SK-N-SH treated with all-trans-retinoic acid at 6 μM for 48 hours (cell line): Measurements from ENCODE around the gene GBX1.

Experiments
- ATAC-seq: fragments of 200-7000 bp; cut with Tn5 transposase; 3 replicates; pipeline ENCODE4 v1.9.1; 2020; ENCODE audit warnings: mild to moderate bottlenecking, moderate library complexity
- ARNTL ChIP-seq: fragments of 450-650 bp; formaldehyde crosslinking; IDR thresholded peaks from 2 replicates; pipeline ENCODE4 v1.5.0; 2020; ENCODE audit warnings: low read depth, mild to moderate bottlenecking, moderate library complexity, borderline replicate concordance
- BACH2 ChIP-seq: fragments of 250-450 bp; sonication (Bioruptor Pico); IDR thresholded peaks from 2 replicates; pipeline ENCODE4 v1.9.0; 2021; ENCODE audit warnings: mild to moderate bottlenecking, borderline replicate concordance
- CSDC2 ChIP-seq: fragments of 250-450 bp; sonication (Bioruptor Pico); IDR thresholded peaks from 2 replicates; pipeline ENCODE4 v1.5.0; 2020; ENCODE audit warnings: mild to moderate bottlenecking, moderate library complexity
- ESRRG ChIP-seq: fragments of 250-450 bp; sonication (Bioruptor Pico); IDR thresholded peaks from 2 replicates; pipeline ENCODE4 v1.6.1; 2021; ENCODE audit warnings: mild to moderate bottlenecking
- GLIS3 ChIP-seq: fragments of 250-450 bp; sonication (Bioruptor Pico); IDR thresholded peaks from 2 replicates; pipeline ENCODE4 v1.5.0; 2020; ENCODE audit warnings: mild to moderate bottlenecking, moderate library complexity
- ISL1 ChIP-seq: fragments of 250-450 bp; sonication (Bioruptor Pico); IDR thresholded peaks from 2 replicates; pipeline ENCODE4 v2.1.2; 2022; ENCODE audit warnings: mild to moderate bottlenecking, moderate library complexity
- OSR1 ChIP-seq: fragments of 250-450 bp; sonication (Bioruptor Pico); IDR thresholded peaks from 2 replicates; pipeline ENCODE4 v1.8.0; 2022; ENCODE audit warnings: moderate library complexity, mild to moderate bottlenecking, inconsistent platforms
- PPARA ChIP-seq: fragments of 250-450 bp; sonication (Bioruptor Pico); IDR thresholded peaks from 2 replicates; pipeline ENCODE4 v1.5.0; 2020; ENCODE audit warnings: mild to moderate bottlenecking, borderline replicate concordance
- RARB ChIP-seq: fragments of 250-450 bp; sonication (Bioruptor Pico); IDR thresholded peaks from 2 replicates; pipeline ENCODE4 v1.8.0; 2021; ENCODE audit warnings: mild to moderate bottlenecking, moderate library complexity
- TCF4 ChIP-seq: fragments of 250-450 bp; sonication (Bioruptor Pico); IDR thresholded peaks from 2 replicates; pipeline ENCODE4 v1.8.0; 2021; ENCODE audit warnings: mild to moderate bottlenecking, moderate library complexity, borderline replicate concordance
- TOX ChIP-seq: fragments of 250-450 bp; sonication (Bioruptor Pico); IDR thresholded peaks from 2 replicates; pipeline ENCODE4 v1.8.0; 2021; ENCODE audit warnings: mild to moderate bottlenecking, moderate library complexity, borderline replicate concordance
- ZC3H10 ChIP-seq: fragments of 250-450 bp; sonication (Bioruptor Pico); IDR thresholded peaks from 2 replicates; pipeline ENCODE4 v1.5.1; 2021; ENCODE audit warnings: mild to moderate bottlenecking, moderate library complexity
- ZFP3 ChIP-seq: fragments of 250-450 bp; sonication (Bioruptor Pico); IDR thresholded peaks from 2 replicates; pipeline ENCODE4 v1.5.0; 2020; ENCODE audit warnings: mild to moderate bottlenecking, moderate library complexity
- ZFP30 ChIP-seq: fragments of 450-650 bp; formaldehyde crosslinking; IDR thresholded peaks from 2 replicates; pipeline ENCODE4 v1.5.0; 2022; ENCODE audit warnings: mild to moderate bottlenecking, moderate library complexity
- ZNF565 ChIP-seq: fragments of 450-650 bp; formaldehyde crosslinking; conservative IDR thresholded peaks from 2 replicates; pipeline ENCODE4 v1.5.0; 2020; ENCODE audit warnings: low read depth, mild to moderate bottlenecking, moderate library complexity
- ZNF70 ChIP-seq: fragments of 450-650 bp; formaldehyde crosslinking; IDR thresholded peaks from 2 replicates; pipeline ENCODE4 v1.5.0; 2020; ENCODE audit warnings: mild to moderate bottlenecking, moderate library complexity
- ZNF8 ChIP-seq: fragments of 450-650 bp; formaldehyde crosslinking; IDR thresholded peaks from 2 replicates; pipeline ENCODE4 v1.5.0; 2020; ENCODE audit warnings: mild to moderate bottlenecking, moderate library complexity
- TF ChIP-seq, protein P1 (sequence below): fragments of 250-450 bp; sonication (Bioruptor Pico); IDR thresholded peaks from 2 replicates; pipeline ENCODE4 v1.8.0; 2020; ENCODE audit warnings: mild to moderate bottlenecking, moderate library complexity, borderline replicate concordance
- TF ChIP-seq, protein P2 (sequence below): fragments of 250-450 bp; sonication (Bioruptor Pico); IDR thresholded peaks from 2 replicates; pipeline ENCODE4 v1.5.1; 2020; ENCODE audit warnings: low read depth, mild to moderate bottlenecking, moderate library complexity
- TF ChIP-seq, protein P3 (sequence below): fragments of 250-450 bp; sonication (Bioruptor Pico); IDR thresholded peaks from 2 replicates; pipeline ENCODE4 v1.8.0; 2021; ENCODE audit warnings: low read depth, mild to moderate bottlenecking, moderate library complexity, borderline replicate concordance
- TF ChIP-seq, protein P4 (sequence below): fragments of 250-450 bp; sonication (Bioruptor Pico); IDR thresholded peaks from 2 replicates; pipeline ENCODE4 v1.5.1; 2021; ENCODE audit warnings: mild to moderate bottlenecking, moderate library complexity

The GBX1 gene

DNA sequence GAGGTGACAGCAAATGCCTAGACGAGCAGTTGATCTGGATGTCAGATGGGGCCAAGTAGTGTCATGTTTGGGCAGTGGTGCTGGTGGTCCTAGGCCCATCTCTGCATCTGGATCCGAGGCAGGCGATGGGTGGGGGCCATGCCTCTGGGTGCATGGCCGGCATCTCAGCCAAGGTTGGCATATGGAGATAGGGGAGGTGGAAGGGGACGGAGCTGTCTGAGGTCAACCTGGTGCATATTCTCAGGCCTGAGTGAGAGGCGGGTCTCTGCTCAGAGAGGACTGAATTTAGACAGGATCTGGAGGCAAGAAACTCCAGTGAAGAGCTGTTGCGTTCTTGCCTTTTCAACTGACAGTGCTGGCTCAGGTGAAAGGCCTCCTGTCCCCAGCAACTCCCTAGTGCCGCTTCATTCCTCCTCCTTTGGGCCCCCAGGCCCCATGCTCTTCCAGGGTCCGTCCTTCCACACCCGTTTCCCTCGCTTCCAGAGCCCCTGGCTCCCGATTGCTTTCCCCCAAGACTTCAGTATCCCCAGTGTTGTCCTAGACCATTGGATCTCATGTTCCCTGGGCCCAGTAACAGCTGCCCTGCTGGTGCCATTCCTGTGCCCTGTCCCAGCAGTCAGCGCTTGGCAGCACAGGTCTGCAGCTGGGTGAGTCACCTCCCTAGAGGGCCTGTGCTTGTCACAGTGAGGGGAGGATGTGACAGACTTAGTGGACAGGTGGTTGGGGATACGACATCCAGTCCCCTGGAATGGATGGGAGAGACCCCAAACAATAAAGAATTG is 32.6 kb downstream of the GBX1 start:
- no peak for ATAC-seq
- no peak for TF ChIP-seq ZC3H10
- no peak for TF ChIP-seq ZNF8 (CRISPR knock-in tag)
- TF ChIP-seq OSR1 (CRISPR knock-in tag) = no peak
- no peak for TF ChIP-seq BACH2 (CRISPR knock-in tag)
- TF ChIP-seq GLIS3 (CRISPR knock-in tag) = no peak
- TF ChIP-seq ZNF70 = no peak
- no peak for TF ChIP-seq ZFP3 (CRISPR knock-in tag)
- TF ChIP-seq ARNTL (CRISPR knock-in tag) = no peak
- TF ChIP-seq, protein P1, sequence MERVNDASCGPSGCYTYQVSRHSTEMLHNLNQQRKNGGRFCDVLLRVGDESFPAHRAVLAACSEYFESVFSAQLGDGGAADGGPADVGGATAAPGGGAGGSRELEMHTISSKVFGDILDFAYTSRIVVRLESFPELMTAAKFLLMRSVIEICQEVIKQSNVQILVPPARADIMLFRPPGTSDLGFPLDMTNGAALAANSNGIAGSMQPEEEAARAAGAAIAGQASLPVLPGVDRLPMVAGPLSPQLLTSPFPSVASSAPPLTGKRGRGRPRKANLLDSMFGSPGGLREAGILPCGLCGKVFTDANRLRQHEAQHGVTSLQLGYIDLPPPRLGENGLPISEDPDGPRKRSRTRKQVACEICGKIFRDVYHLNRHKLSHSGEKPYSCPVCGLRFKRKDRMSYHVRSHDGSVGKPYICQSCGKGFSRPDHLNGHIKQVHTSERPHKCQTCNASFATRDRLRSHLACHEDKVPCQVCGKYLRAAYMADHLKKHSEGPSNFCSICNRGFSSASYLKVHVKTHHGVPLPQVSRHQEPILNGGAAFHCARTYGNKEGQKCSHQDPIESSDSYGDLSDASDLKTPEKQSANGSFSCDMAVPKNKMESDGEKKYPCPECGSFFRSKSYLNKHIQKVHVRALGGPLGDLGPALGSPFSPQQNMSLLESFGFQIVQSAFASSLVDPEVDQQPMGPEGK = no peak
- TF ChIP-seq ISL1 (CRISPR knock-in tag) = no peak
- no peak for TF ChIP-seq CSDC2
- TF ChIP-seq, protein P2, sequence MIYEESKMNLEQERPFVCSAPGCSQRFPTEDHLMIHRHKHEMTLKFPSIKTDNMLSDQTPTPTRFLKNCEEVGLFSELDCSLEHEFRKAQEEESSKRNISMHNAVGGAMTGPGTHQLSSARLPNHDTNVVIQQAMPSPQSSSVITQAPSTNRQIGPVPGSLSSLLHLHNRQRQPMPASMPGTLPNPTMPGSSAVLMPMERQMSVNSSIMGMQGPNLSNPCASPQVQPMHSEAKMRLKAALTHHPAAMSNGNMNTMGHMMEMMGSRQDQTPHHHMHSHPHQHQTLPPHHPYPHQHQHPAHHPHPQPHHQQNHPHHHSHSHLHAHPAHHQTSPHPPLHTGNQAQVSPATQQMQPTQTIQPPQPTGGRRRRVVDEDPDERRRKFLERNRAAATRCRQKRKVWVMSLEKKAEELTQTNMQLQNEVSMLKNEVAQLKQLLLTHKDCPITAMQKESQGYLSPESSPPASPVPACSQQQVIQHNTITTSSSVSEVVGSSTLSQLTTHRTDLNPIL (CRISPR knock-in tag) = no peak
- TF ChIP-seq TOX (CRISPR knock-in tag) = no peak
- no peak for TF ChIP-seq ESRRG (CRISPR knock-in tag)
- no peak for TF ChIP-seq PPARA
- TF ChIP-seq RARB (CRISPR knock-in tag) = no peak

DNA sequence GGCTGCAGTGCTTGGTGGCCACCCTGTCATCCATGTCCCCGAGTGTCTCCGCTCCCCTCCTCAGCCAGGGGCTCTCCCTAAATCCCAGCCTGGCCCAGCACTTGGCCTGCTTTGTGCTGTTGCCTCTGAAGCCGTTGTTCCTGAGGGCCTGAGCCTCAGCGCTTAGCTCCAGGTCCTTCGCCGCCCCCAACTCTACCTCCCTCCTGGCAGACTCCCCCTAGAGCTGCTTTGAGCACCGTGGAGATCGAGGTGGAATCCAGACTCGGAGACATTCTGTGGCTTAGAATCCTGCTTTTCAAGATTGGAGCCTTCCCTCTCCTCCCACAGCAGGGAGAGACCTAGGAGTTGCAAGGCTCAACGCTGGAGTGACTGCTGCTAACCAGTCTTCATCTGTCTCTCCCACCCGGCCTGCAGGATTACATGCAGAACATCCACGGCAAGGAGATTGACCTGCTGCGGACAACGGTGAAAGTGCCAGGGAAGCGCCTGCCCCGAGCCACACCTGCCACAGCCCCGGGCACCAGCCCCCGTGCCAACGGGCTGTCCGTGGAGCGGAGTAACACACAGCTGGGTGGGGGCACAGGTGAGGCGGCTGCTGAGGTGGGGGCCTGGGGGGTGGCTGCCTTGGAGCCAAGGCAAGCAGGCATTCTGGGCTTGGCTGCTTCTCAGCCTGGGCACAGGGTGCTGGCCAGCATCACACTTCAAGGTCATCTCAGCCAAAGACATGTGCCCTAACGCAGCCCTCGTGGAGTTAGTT is 33.3 kb downstream of the GBX1 start:
- ATAC-seq = no peak

More for the DNA sequence above, 33.3 kb downstream of the GBX1 start:
- TF ChIP-seq BACH2 (CRISPR knock-in tag) = no peak
- TF ChIP-seq TCF4 (CRISPR knock-in tag) = no peak
- no peak for TF ChIP-seq ISL1 (CRISPR knock-in tag)
- TF ChIP-seq, protein P3, sequence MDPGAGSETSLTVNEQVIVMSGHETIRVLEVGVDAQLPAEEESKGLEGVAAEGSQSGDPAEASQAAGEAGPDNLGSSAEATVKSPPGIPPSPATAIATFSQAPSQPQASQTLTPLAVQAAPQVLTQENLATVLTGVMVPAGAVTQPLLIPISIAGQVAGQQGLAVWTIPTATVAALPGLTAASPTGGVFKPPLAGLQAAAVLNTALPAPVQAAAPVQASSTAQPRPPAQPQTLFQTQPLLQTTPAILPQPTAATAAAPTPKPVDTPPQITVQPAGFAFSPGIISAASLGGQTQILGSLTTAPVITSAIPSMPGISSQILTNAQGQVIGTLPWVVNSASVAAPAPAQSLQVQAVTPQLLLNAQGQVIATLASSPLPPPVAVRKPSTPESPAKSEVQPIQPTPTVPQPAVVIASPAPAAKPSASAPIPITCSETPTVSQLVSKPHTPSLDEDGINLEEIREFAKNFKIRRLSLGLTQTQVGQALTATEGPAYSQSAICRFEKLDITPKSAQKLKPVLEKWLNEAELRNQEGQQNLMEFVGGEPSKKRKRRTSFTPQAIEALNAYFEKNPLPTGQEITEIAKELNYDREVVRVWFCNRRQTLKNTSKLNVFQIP (CRISPR knock-in tag) = no peak
- TF ChIP-seq RARB (CRISPR knock-in tag) = no peak
- TF ChIP-seq ZNF565 (CRISPR knock-in tag) = no peak
- TF ChIP-seq, protein P4, sequence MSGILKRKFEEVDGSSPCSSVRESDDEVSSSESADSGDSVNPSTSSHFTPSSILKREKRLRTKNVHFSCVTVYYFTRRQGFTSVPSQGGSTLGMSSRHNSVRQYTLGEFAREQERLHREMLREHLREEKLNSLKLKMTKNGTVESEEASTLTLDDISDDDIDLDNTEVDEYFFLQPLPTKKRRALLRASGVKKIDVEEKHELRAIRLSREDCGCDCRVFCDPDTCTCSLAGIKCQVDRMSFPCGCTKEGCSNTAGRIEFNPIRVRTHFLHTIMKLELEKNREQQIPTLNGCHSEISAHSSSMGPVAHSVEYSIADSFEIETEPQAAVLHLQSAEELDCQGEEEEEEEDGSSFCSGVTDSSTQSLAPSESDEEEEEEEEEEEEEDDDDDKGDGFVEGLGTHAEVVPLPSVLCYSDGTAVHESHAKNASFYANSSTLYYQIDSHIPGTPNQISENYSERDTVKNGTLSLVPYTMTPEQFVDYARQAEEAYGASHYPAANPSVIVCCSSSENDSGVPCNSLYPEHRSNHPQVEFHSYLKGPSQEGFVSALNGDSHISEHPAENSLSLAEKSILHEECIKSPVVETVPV (CRISPR knock-in tag) = no peak
- no peak for TF ChIP-seq CSDC2
- TF ChIP-seq ZNF70 = no peak
- TF ChIP-seq PPARA = no peak
- TF ChIP-seq, protein P2 (CRISPR knock-in tag) = no peak
- no peak for TF ChIP-seq GLIS3 (CRISPR knock-in tag)
- TF ChIP-seq TOX (CRISPR knock-in tag) = no peak
- TF ChIP-seq ARNTL (CRISPR knock-in tag) = no peak
- TF ChIP-seq ZFP30 (CRISPR knock-in tag) = no peak
